ENCODE measurements around the gene ARSJ.

The ARSJ gene

DNA sequence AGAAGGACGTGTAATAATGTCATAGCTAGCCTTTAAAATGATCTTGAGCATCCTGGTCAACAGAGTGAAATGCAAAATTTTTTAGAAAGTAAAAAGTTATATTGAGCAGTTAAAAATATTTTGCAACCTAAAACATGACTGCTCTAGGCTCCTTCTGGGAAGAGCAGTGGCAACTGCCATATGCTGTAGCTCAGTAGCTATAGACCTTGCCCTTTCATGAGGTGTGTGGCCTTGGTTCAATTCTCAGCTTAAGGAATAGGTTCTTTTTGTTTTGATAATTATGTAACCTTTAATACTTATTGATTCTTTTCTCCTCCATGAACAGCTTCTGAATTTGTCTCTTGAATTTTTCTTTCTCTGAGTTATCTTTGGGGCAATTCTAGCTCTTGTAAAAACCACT lies 105.0 kb downstream of the ARSJ start:
- TF ChIP-seq, protein P1, sequence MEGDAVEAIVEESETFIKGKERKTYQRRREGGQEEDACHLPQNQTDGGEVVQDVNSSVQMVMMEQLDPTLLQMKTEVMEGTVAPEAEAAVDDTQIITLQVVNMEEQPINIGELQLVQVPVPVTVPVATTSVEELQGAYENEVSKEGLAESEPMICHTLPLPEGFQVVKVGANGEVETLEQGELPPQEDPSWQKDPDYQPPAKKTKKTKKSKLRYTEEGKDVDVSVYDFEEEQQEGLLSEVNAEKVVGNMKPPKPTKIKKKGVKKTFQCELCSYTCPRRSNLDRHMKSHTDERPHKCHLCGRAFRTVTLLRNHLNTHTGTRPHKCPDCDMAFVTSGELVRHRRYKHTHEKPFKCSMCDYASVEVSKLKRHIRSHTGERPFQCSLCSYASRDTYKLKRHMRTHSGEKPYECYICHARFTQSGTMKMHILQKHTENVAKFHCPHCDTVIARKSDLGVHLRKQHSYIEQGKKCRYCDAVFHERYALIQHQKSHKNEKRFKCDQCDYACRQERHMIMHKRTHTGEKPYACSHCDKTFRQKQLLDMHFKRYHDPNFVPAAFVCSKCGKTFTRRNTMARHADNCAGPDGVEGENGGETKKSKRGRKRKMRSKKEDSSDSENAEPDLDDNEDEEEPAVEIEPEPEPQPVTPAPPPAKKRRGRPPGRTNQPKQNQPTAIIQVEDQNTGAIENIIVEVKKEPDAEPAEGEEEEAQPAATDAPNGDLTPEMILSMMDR (IDR thresholded peaks at IDR 0.05; ENCODE audit: insufficient read depth, low read length, poor library complexity, severe bottlenecking): no peak
- no peak for TF ChIP-seq EZH2phosphoT487 (conservative IDR thresholded peaks at IDR 0.05; ENCODE audit: low read length)
- Histone ChIP-seq H3K9me2 (replicated peaks; ENCODE audit: insufficient read depth, low read length) (no peaks in the 10 kb centered on the region), H3K27ac (ENCODE audit: low read depth, low read length) (no peak overlapping the region), H3F3A (ENCODE audit: insufficient read depth) (no peaks in the 10 kb centered on the region), H3K9me3 (ENCODE audit: insufficient read depth, low read length) (no peaks in the 10 kb centered on the region), H3K27me3 (ENCODE audit: low read length) (no peaks in the 10 kb centered on the region), H3K79me2 (ENCODE audit: insufficient read depth, low read length) (no peaks in the 10 kb centered on the region), H2AFZ (ENCODE audit: low read depth, low read length, severe bottlenecking) (no peak overlapping the region), H3K36me3 (ENCODE audit: low read length) (no peaks in the 10 kb centered on the region), H3K9ac (ENCODE audit: low read length) (no peak overlapping the region), H3K4me2 (ENCODE audit: low read depth, low read length, poor library complexity, severe bottlenecking) (no peak overlapping the region), H4K20me1 (ENCODE audit: low read depth, low read length) (no peaks in the 10 kb centered on the region), H3K4me3 (ENCODE audit: insufficient read depth, low read length, poor library complexity, severe bottlenecking) (no peak overlapping the region)

DNA sequence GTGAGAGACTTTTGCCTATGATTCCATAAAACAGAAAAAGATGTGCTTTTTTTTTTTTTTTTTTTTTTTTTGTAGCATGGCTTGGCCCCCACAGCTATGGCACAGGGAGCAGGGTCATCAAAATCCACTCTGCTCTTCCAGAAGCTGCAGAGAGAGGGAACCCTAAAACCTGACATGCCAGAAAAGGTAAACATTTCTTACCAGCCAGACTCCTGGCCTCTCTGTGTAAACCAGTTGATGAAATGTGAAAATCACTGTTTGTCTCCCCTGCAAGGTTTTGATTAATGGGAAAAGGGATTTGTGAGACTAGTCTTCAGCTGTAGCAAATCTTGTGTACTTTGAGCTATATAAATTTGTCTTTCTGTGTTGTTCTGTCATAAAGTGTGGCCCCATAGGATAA lies 105.9 kb downstream of the ARSJ start:
- no peaks in the 10 kb centered on the region for H3K79me2 ChIP-seq (ENCODE audit: insufficient read depth, low read length)
- H3K9me3 ChIP-seq (ENCODE audit: insufficient read depth, low read length): no peaks in the 10 kb centered on the region
- H3K4me2 ChIP-seq (ENCODE audit: low read depth, low read length, poor library complexity, severe bottlenecking): no peak overlapping the region
- no peak for TF ChIP-seq EZH2phosphoT487 (conservative IDR thresholded peaks at IDR 0.05; ENCODE audit: low read length)
- TF ChIP-seq, protein P1 (IDR thresholded peaks at IDR 0.05; ENCODE audit: insufficient read depth, low read length, poor library complexity, severe bottlenecking): no peak
- no peaks in the 10 kb centered on the region for H4K20me1 ChIP-seq (ENCODE audit: low read depth, low read length)
- no peaks in the 10 kb centered on the region for H3K27me3 ChIP-seq (ENCODE audit: low read length)
- H3F3A ChIP-seq (ENCODE audit: insufficient read depth): no peaks in the 10 kb centered on the region
- no peak overlapping the region for H3K4me3 ChIP-seq (ENCODE audit: insufficient read depth, low read length, poor library complexity, severe bottlenecking)
- H3K9ac ChIP-seq (ENCODE audit: low read length): no peak overlapping the region
- no peak overlapping the region for H3K27ac ChIP-seq (ENCODE audit: low read depth, low read length)
- H2AFZ ChIP-seq (ENCODE audit: low read depth, low read length, severe bottlenecking): no peak overlapping the region
- no peaks in the 10 kb centered on the region for H3K36me3 ChIP-seq (ENCODE audit: low read length)
- H3K9me2 ChIP-seq (replicated peaks; ENCODE audit: insufficient read depth, low read length): no peaks in the 10 kb centered on the region

DNA sequence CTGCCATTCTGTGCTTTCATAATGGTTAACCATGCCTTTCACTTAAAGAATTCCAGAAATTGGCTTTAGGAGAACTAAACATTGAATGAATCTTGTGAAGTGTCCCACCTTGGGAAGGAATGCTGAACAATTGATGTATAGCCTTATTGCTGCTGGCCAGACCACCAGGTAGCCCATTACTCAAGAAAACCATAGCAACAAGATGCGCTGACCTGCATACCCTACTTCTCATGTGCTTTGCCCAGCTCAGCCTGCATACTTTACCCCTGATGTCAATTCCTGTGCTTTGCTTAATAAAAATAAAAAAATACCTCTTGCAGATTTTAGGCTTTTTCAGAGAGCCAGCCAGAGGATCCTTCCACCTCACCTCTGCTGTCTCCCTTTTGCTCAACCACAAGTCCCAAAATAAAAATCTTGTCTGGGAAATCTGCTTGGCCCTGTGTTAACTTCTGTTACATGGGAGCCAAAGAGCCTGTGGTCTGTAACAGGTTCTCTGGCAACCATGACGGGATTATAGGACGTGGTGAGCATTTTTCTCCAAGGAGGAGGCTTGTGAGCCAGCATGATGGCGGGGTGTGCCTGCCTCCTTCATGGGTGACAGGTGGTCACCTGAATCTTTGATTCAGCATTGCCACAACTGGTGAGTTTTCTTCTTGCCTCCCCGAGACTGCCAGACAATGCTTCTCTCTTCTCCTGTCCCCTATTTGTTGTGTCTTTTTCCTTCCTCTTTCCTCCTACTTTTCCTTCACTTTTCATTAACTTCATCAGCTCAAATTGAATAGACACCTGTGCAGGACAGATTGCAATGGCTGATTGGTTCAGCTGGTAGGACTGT lies 106.8 kb downstream of the ARSJ start:
- Histone ChIP-seq H3K36me3 (ENCODE audit: low read length) (no peaks in the 10 kb centered on the region), H3K4me3 (ENCODE audit: insufficient read depth, low read length, poor library complexity, severe bottlenecking) (no peak overlapping the region), H2AFZ (ENCODE audit: low read depth, low read length, severe bottlenecking) (no peak overlapping the region), H3K9ac (ENCODE audit: low read length) (no peak overlapping the region), H3K9me3 (ENCODE audit: insufficient read depth, low read length) (no peaks in the 10 kb centered on the region), H3K27ac (ENCODE audit: low read depth, low read length) (no peak overlapping the region), H3K79me2 (ENCODE audit: insufficient read depth, low read length) (no peaks in the 10 kb centered on the region), H3K27me3 (ENCODE audit: low read length) (no peaks in the 10 kb centered on the region), H3K9me2 (replicated peaks; ENCODE audit: insufficient read depth, low read length) (no peaks in the 10 kb centered on the region), H3K4me2 (ENCODE audit: low read depth, low read length, poor library complexity, severe bottlenecking) (no peak overlapping the region), H4K20me1 (ENCODE audit: low read depth, low read length) (no peaks in the 10 kb centered on the region), H3F3A (ENCODE audit: insufficient read depth) (no peaks in the 10 kb centered on the region)
- no peak for TF ChIP-seq EZH2phosphoT487 (conservative IDR thresholded peaks at IDR 0.05; ENCODE audit: low read length)
- TF ChIP-seq, protein P1 (IDR thresholded peaks at IDR 0.05; ENCODE audit: insufficient read depth, low read length, poor library complexity, severe bottlenecking): no peak
